ENCODE results near the gene WNK2. TPM values are rescaled to one million over a fixed set of nuclear protein-coding genes. Genes with fewer than 3 reads are reported as not detected.
"Not testable (repeated sequence)": the region's sequence is repeated elsewhere in the genome, so short reads cannot be mapped to it uniquely, and the experiment has no call there.

The WNK2 gene
- total and polyA plus RNA-seq, 4 donors: 0.13 to 3.7 (median 2.9) TPM

DNA sequence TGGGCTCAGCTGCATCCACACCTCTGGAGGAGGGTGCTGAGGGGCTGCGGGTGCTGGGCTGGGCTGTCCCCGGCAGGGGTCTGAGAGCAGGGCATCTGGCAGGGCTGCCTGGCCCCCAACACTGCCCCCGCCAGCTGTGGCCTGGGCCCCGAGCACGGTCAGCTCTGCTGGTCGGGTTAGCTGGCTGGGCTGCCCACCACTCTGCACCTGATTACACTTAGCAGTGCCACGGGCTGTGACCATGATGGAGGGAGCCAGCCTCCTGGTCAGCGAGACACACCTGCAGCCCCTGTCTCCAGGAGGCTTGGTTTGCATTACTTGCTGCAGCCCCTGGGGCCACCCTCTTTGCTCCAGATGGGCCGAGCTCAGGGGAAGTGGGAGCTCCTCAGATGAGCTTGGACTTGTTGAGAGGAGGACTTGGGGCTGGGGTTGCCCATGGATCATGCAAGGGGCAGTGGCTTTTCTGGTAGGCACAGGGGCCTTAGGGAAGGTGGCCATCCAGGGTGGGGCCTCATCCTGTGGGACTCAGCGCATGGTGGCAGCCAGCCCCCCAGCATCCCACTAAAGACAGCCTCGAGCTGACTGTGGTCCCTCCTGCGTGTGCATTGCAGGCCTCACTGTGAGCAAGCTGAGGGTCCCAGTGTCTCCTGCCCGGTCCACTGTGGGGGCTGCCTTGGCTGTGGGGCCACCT lies 135.5 kb downstream of the WNK2 start:
- intact Hi-C loops (cut with DNase I): no loop called here
- no peaks in the 10 kb centered on the region for H3K9me3 ChIP-seq (ENCODE audit: control insufficient read depth, low read length)
- 93 to 95% methylated on average over 13 of the region's 13 CpGs for WGBS, 2 donors
- H3K27me3 ChIP-seq (ENCODE audit: control insufficient read depth in 1 of 2, insufficient read depth in 2 of 2, low read length in 1 of 2): no peaks in the 10 kb centered on the region
- no peak for ATAC-seq (ENCODE audit: low FRiP score)
- no peak overlapping the region for H3K4me3 ChIP-seq (ENCODE audit: low read length in 2 of 2)
- H3K36me3 ChIP-seq (ENCODE audit: control insufficient read depth in 1 of 2, insufficient read depth in 2 of 2, low read length in 1 of 2): no peaks in the 10 kb centered on the region
- peak in 1 of 2 donors; percentile 67 for DNase-seq
- no peak overlapping the region for H3K27ac ChIP-seq (ENCODE audit: low read depth in 1 of 2, low read length in 2 of 2)
- no peaks in the 10 kb centered on the region for H3K4me1 ChIP-seq (ENCODE audit: control insufficient read depth in 1 of 2, insufficient read depth in 2 of 2, low read length in 2 of 2)

DNA sequence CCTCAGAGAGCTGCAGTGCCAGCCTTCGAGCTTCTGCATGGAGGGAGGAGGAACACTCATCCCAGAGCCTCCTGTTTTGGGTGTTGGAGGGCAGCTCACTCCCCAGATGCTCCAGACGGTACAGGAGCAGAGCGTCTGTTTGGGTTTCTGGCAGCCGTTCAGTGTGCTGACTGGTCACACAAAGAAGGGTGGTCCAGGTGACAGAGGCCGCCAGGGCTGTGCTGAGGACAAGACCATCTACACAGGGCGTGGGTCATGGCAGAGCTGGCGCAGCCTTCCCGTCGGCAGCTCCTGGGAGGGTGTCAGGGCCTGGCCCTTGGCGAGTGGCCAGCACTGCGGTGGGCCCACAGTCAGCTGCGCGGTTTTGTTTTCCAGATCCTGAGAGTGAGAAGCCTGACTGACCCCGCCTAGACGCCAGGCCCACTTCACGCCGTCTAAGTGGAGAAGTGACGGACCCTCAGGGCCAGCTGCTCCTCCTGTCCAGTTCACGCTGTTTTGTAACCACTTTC lies 136.1 kb downstream of the WNK2 start:
- WGBS, 2 donors: 84% methylated on average over 19 of the region's 19 CpGs
- no peak for ATAC-seq (ENCODE audit: low FRiP score)

DNA sequence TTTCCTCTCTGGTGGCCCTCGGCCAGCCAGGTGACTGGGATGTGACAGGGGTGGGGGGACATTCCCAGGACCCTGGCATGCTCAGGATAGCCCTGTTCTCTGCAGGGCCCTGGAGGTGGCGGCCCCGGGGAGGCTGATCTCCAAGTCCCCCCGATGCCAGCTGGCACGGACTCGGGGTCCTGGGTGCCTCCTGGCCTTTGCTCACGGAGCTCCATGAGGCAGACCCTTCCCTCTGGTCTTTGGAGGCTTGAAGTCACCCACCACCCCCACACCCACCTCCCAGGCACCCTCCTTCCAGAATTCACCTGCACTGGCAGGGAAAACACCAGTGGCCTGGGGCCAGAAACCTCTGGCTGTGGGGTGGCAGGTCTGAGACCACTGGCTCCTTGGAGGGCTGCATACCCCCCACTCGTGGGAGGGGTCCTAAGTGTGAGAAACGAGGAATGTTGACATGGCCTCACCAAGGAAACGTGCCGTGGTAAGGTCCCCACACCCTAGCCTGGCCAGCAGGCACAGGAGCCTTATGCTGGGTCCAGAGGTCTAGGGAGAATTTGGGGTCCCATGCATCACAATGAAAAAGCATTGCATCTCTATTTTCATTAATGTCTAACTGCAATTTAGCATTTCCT lies 136.8 kb downstream of the WNK2 start:
- no peak overlapping the region for H3K4me3 ChIP-seq (ENCODE audit: low read length in 2 of 2)
- H3K36me3 ChIP-seq (ENCODE audit: control insufficient read depth in 1 of 2, insufficient read depth in 2 of 2, low read length in 1 of 2): no peaks in the 10 kb centered on the region
- H3K9me3 ChIP-seq (ENCODE audit: control insufficient read depth, low read length): no peaks in the 10 kb centered on the region
- ATAC-seq (ENCODE audit: low FRiP score): no peak
- no peaks in the 10 kb centered on the region for H3K27me3 ChIP-seq (ENCODE audit: control insufficient read depth in 1 of 2, insufficient read depth in 2 of 2, low read length in 1 of 2)
- 84 to 85% methylated on average over 11 of the region's 11 CpGs for WGBS, 2 donors
- no peak overlapping the region for H3K27ac ChIP-seq (ENCODE audit: low read depth in 1 of 2, low read length in 2 of 2)
- DNase-seq: peak in 1 of 2 donors; percentile 56
- intact Hi-C loops (cut with DNase I): no loop called here
- no peaks in the 10 kb centered on the region for H3K4me1 ChIP-seq (ENCODE audit: control insufficient read depth in 1 of 2, insufficient read depth in 2 of 2, low read length in 2 of 2)

More for the DNA sequence above, 136.1 kb downstream of the WNK2 start:
- intact Hi-C loops (cut with DNase I): no loop called here
- no peaks in the 10 kb centered on the region for H3K4me1 ChIP-seq (ENCODE audit: control insufficient read depth in 1 of 2, insufficient read depth in 2 of 2, low read length in 2 of 2)
- no peaks in the 10 kb centered on the region for H3K27me3 ChIP-seq (ENCODE audit: control insufficient read depth in 1 of 2, insufficient read depth in 2 of 2, low read length in 1 of 2)
- no peak overlapping the region for H3K4me3 ChIP-seq (ENCODE audit: low read length in 2 of 2)
- H3K27ac ChIP-seq (ENCODE audit: low read depth in 1 of 2, low read length in 2 of 2): no peak overlapping the region
- no peaks in the 10 kb centered on the region for H3K36me3 ChIP-seq (ENCODE audit: control insufficient read depth in 1 of 2, insufficient read depth in 2 of 2, low read length in 1 of 2)
- no peaks in the 10 kb centered on the region for H3K9me3 ChIP-seq (ENCODE audit: control insufficient read depth, low read length)
- peak in 1 of 2 donors; percentile 70 for DNase-seq

DNA sequence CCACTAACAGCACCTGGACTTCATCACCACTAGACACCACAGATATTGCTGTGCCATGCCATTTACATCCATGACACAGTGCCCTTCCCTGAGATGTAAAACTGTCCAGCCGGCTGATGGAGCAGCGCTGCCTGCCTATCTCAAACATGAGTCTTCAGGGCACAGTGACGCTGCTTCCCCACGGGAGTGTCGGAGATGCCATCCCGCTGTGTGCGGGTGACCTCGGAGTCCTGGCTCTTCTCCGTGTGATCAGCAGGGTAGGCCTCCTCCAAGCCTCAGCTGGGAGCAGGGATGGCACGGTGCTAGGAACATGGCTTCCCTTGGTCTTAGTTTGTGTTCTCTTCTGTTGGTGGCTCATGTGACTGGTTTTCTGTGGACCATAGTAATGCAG lies 137.3 kb downstream of the WNK2 start:
- no peaks in the 10 kb centered on the region for H3K9me3 ChIP-seq (ENCODE audit: control insufficient read depth, low read length)
- H3K4me3 ChIP-seq (ENCODE audit: low read length in 2 of 2): no peak overlapping the region
- ATAC-seq (ENCODE audit: low FRiP score): no peak
- no peaks in the 10 kb centered on the region for H3K27me3 ChIP-seq (ENCODE audit: control insufficient read depth in 1 of 2, insufficient read depth in 2 of 2, low read length in 1 of 2)
- H3K36me3 ChIP-seq (ENCODE audit: control insufficient read depth in 1 of 2, insufficient read depth in 2 of 2, low read length in 1 of 2): no peaks in the 10 kb centered on the region
- DNase-seq: peak in 1 of 2 donors; percentile 55
- H3K4me1 ChIP-seq (ENCODE audit: control insufficient read depth in 1 of 2, insufficient read depth in 2 of 2, low read length in 2 of 2): no peaks in the 10 kb centered on the region
- WGBS, 2 donors: 93 to 96% methylated on average over 10 of the region's 10 CpGs
- no peak overlapping the region for H3K27ac ChIP-seq (ENCODE audit: low read depth in 1 of 2, low read length in 2 of 2)
- intact Hi-C loops (cut with DNase I): no loop called here

DNA sequence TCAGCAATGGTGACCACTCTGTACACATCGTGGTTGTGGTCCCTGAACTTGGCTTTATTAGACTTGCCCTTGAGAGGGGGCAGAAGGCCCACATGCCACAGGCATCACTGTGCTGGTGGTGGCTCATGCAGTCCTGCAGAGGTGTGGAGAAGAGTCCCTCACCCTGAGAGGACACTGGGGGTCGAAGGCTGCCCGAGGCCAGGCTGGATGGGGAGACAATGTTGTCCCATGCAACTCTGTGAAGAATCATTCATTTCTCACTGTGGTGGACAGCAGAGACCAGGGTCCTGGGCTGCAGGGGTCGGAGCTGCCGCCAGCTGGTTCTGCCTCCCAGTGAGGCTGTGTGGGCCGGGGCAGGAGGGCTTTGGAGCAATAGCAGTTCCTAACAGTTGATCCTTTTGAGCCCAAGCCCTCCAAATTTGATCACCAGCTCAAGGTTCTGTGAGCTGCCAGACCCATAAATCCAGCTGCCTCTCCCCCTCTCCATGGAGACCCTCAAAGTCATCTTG lies 139.6 kb downstream of the WNK2 start:
- intact Hi-C loops (cut with DNase I); H3K27ac ChIP-seq (ENCODE audit: low read depth in 1 of 2, low read length in 2 of 2); H3K4me1 ChIP-seq (ENCODE audit: control insufficient read depth in 1 of 2, insufficient read depth in 2 of 2, low read length in 2 of 2); H3K9me3 ChIP-seq (ENCODE audit: control insufficient read depth, low read length); H3K36me3 ChIP-seq (ENCODE audit: control insufficient read depth in 1 of 2, insufficient read depth in 2 of 2, low read length in 1 of 2); H3K27me3 ChIP-seq (ENCODE audit: control insufficient read depth in 1 of 2, insufficient read depth in 2 of 2, low read length in 1 of 2); ATAC-seq (ENCODE audit: low FRiP score); H3K4me3 ChIP-seq (ENCODE audit: low read length in 2 of 2): not testable (repeated sequence)
- WGBS, 2 donors: 94 to 95% methylated on average over 6 of the region's 6 CpGs
- peak in 1 of 2 donors; percentile 43 for DNase-seq

DNA sequence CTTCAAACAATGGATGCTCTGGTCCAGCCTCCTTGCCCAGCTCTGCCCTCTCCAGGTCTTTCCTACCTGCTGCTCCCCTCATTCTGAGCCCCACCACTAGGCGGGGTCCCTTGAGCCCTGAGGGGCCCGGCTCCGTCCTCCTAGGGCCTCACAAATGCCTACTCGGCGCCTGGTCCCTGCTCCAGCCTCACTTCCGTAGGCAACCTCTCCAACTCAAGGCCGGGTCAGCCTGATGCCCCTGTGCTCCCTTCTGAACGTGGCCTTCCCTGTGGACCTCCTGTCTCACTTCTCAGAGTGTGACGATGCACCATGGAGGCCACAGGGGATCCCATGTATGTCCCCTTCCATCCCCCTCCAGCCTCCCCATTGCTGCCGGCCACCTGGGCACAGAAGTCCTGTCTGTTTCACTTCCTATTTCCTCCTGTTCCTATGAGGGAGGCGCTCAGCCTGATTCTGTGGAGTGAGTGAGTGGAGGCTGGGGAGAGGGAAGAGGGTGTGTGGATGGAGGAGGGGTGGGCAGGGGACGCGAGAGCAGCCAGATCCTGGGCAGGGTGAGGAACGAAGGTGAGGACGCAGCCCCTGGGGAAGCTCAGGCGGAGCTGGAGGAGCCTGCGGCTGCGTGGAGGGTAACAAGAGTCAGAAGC lies 140.4 kb downstream of the WNK2 start:
- no peak overlapping the region for H3K27ac ChIP-seq (ENCODE audit: low read depth in 1 of 2, low read length in 2 of 2)
- H3K27me3 ChIP-seq (ENCODE audit: control insufficient read depth in 1 of 2, insufficient read depth in 2 of 2, low read length in 1 of 2): no peaks in the 10 kb centered on the region
- no peaks in the 10 kb centered on the region for H3K36me3 ChIP-seq (ENCODE audit: control insufficient read depth in 1 of 2, insufficient read depth in 2 of 2, low read length in 1 of 2)
- intact Hi-C loops (cut with DNase I): no loop called here
- H3K9me3 ChIP-seq (ENCODE audit: control insufficient read depth, low read length): no peaks in the 10 kb centered on the region
- 73 to 83% methylated on average over 18 of the region's 18 CpGs for WGBS, 2 donors
- no peak overlapping the region for H3K4me3 ChIP-seq (ENCODE audit: low read length in 2 of 2)
- ATAC-seq (ENCODE audit: low FRiP score) (peak; percentile 12), DNase-seq (peak in 1 of 2 donors; percentile 64)
- H3K4me1 ChIP-seq (ENCODE audit: control insufficient read depth in 1 of 2, insufficient read depth in 2 of 2, low read length in 2 of 2): no peaks in the 10 kb centered on the region

- Histone ChIP-seq H3K9me3 (ENCODE audit: control insufficient read depth, low read length) (no peaks in the 10 kb centered on the region), H3K36me3 (ENCODE audit: control insufficient read depth in 1 of 2, insufficient read depth in 2 of 2, low read length in 1 of 2) (no peaks in the 10 kb centered on the region), H3K4me3 (ENCODE audit: low read length in 2 of 2) (no peak overlapping the region), H3K27ac (ENCODE audit: low read depth in 1 of 2, low read length in 2 of 2) (no peak overlapping the region), H3K27me3 (ENCODE audit: control insufficient read depth in 1 of 2, insufficient read depth in 2 of 2, low read length in 1 of 2) (no peaks in the 10 kb centered on the region), H3K4me1 (ENCODE audit: control insufficient read depth in 1 of 2, insufficient read depth in 2 of 2, low read length in 2 of 2) (no peaks in the 10 kb centered on the region)
- DNase-seq (peak in 1 of 2 donors; percentile 67), ATAC-seq (ENCODE audit: low FRiP score) (no peak)
- intact Hi-C loops (cut with DNase I): no loop called here
- WGBS, 2 donors: 89 to 90% methylated on average over 22 of the region's 22 CpGs
These were observed 141.5 kb downstream of the WNK2 start for GRCh38 chr9:93325307-93326035.

GRCh38 chr9:93326056-93326455 lies 142.1 kb downstream of the WNK2 start:
- no peak overlapping the region for H3K4me3 ChIP-seq (ENCODE audit: low read length in 2 of 2)
- H3K9me3 ChIP-seq (ENCODE audit: control insufficient read depth, low read length): no peaks in the 10 kb centered on the region
- intact Hi-C loops (cut with DNase I): no loop called here
- no peaks in the 10 kb centered on the region for H3K36me3 ChIP-seq (ENCODE audit: control insufficient read depth in 1 of 2, insufficient read depth in 2 of 2, low read length in 1 of 2)
- H3K27ac ChIP-seq (ENCODE audit: low read depth in 1 of 2, low read length in 2 of 2): no peak overlapping the region
- no peaks in the 10 kb centered on the region for H3K27me3 ChIP-seq (ENCODE audit: control insufficient read depth in 1 of 2, insufficient read depth in 2 of 2, low read length in 1 of 2)
- ATAC-seq (ENCODE audit: low FRiP score) (no peak), DNase-seq (no peak)
- no peaks in the 10 kb centered on the region for H3K4me1 ChIP-seq (ENCODE audit: control insufficient read depth in 1 of 2, insufficient read depth in 2 of 2, low read length in 2 of 2)
- WGBS, 2 donors: 65 to 68% methylated on average over 9 of the region's 9 CpGs
